ENCODE measurements around the gene BANF2. TPM values are rescaled to one million over a fixed set of nuclear protein-coding genes. Genes with fewer than 3 reads are reported as not detected.

BANF2 gene
- total RNA-seq, 2 experiments from 2014 or later: not detected

DNA sequence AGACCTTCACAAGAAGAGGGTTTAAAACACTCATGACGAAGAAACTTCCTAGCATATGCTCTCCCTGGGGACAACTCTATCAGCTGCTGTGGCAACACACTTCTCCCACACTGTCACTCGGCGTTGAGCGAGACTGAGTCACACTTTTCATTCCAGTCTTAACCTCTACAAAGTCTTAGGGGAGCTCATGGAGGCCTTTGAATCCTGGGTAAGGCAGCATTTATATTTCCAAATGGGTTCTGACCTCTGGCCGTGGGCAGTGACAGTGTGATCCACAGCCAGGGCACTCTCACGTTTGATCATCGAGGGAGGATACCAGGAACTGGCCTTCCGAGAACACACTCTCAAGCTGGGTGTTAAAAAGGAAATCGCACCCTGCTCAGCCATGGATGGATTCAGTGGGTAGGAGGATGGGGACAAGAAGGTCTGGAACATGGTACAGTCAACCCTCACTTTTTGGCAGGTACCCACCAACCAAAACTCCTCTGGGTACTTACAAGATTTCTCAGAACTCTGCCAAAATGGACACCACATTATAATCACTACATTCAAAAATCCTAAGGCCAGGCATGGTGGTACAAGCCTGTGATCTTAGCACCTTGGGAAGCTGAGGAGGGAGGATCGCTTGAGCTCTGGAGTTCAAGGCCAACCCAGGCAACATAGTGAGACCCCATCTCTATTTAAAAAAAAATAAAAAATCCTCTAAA, 37.3 kb upstream of the BANF2 start:
- ChIA-PET CTCF (interaction anchor here (0.9 kb wide), 1 partner anchor 11 kb away, joined by 3 read pairs; no protein-coding TSS in a partner anchor), POLR2A (no interaction called here)

DNA sequence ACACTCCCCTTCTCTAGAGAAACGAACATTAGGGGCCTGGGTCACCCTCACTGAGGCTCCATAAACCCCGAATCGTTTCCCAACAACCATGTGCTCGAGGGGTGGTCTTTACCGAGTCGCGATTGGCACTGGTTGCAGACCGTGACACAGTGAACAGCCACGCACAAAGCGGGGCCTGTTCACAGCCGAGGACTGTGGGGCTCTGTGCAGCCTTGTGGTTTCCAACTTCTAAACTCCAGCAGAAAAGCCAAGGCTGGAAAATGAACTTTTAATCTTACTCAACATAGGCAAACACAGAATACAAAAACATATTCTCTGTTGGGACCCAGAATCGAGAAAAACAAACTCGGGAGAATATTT, 36.7 kb upstream of the BANF2 start:
- POLR2A ChIA-PET: no interaction called here
- CTCF ChIA-PET: no interaction called here

DNA sequence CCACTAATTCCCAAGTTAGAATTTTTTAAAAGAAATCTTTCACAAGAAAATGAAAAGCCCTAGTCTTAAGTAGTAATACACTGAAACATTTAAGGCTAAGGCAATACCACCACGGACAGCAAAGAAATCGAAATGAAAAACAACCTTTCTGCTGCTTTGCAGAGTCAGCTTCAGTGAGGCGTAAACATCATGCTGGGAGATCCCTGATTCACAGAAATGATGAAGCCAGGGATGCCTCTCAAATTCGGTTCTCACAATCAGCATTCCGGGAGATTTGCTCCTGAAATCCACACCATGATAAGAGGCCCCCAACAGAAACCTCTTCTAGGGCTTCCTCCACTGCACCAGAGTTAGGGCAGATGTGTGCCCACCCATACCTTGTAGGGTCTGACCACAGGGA, 36.3 kb upstream of the BANF2 start:
- ChIA-PET CTCF (no interaction called here), POLR2A (no interaction called here)

DNA sequence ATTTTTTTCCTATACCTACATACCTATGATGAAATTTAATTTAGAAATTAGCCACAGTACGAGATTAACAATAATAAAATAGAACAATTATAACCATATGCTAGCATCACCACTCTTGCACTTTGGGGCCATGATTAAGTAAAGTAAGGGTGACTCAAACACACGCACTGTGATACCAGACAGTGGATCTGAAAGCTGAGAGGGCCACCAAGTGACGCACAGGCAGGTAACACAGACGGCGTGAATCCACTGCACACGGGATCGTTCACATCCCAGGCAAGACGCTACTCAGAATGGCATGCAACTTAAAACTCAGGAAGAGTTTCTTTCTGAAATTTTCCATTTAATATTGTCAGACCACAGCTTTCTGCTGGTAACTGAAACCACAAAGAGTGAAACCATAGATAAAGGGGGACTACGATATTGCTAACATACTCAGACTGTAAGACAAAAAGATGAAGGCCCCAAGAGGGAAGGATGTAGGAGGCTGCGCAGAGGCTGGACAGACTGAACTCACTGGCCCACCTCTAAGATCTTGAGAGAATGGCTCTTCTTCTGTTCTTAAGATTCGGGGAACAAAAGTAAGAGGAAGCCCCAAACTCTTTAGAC, 35.6 kb upstream of the BANF2 start:
- CTCF ChIA-PET: interaction anchor here (0.8 to 1.4 kb wide), 3 partner anchors 9 to 159 kb away, joined by 3 to 4 read pairs (median 3); no protein-coding TSS in a partner anchor
- POLR2A ChIA-PET: no interaction called here

DNA sequence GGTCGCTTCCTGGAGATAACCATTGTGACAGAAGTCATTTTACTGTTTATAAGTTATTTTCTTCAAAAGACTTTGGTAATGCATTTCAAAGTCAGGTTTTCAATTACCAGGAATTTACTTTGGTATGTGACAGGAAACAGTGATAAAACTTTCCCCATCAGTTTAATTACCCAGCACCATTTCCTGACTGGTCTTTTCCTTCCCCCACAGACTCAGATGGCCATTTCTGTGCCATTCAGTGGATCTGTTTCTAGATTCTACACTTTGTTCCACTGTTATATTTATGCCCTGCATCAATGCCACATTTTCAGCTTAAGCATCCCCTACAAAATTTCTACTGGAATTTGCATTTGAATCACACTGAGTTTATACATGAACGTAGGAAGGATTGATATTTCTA, 34.0 kb upstream of the BANF2 start:
- CTCF ChIA-PET: interaction anchor here (1.0 to 1.4 kb wide), 4 partner anchors 17 to 230 kb away, joined by 3 to 7 read pairs (median 4); partner anchors contain the start of gene RRBP1

DNA sequence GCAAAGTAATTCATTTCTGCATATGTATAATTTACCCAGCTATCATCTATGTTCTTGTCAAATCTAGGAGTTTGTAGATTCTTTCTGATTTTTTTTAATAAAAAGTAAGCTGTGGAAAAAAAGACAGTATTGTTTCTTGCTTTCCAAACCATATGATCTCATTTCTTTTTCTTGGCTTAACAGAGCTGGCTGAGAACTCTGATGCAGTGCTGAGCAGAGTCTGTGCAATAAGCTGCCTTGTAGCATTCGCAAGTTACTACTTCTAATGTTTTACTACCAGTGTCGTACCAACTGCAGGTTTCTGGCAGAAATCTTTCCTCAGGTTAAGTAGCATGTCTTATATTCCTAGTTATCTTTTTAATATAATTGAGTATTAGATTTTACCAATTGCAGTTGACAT, 33.3 kb upstream of the BANF2 start:
- CTCF ChIA-PET: interaction anchor here (1.2 kb wide), 1 partner anchor 16 kb away, joined by 7 read pairs; the partner anchor contains the start of gene RRBP1
- POLR2A ChIA-PET: interaction anchor here (0.7 kb wide), 1 partner anchor 95 kb away, joined by 4 read pairs; no protein-coding TSS in a partner anchor

More for the DNA sequence above, 34.0 kb upstream of the BANF2 start:
- POLR2A ChIA-PET: no interaction called here

DNA sequence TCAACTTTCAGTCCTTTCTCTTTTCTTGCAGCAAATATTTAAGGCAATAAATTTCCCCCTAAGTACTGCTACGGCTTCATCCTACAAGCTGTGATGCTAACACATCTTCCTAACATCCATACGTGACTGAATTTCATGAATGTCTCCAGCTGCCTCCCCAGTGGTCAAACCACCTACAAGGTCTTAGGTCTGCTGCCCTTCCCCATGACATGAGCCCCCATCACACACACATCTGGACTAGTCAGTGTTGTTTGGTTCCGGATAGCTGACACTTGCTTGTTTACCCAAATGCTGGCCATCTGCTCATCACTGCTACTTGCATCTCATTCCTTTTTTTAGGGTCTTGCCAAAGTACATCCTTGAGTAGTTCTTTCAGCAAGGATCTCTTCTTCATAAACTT, 32.3 kb upstream of the BANF2 start:
- ChIA-PET CTCF (interaction anchor here (1.1 kb wide), 1 partner anchor 15 kb away, joined by 3 read pairs; no protein-coding TSS in a partner anchor), POLR2A (no interaction called here)

DNA sequence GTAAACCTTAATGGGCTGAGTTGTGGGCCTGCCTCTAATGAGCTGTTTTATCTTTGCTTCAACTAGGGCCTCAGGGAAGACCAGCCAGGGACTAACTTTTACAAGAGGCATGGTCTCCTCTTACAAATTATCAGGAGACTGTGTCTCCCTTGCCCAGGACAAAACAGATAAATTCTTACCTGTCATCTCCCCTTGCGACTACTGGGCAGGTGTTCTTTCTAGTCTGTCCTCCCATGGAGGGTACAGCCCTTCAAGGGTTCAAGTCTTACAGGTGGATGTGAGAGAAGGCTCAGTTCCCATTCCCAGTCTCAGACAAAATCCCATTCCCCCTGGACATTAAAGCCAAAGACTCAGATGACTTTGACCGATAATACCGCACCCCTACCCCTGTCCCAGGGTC, 31.3 kb upstream of the BANF2 start:
- ChIA-PET CTCF (interaction anchor here (1.1 kb wide), 1 partner anchor 14 kb away, joined by 3 read pairs; no protein-coding TSS in a partner anchor), POLR2A (no interaction called here)

DNA sequence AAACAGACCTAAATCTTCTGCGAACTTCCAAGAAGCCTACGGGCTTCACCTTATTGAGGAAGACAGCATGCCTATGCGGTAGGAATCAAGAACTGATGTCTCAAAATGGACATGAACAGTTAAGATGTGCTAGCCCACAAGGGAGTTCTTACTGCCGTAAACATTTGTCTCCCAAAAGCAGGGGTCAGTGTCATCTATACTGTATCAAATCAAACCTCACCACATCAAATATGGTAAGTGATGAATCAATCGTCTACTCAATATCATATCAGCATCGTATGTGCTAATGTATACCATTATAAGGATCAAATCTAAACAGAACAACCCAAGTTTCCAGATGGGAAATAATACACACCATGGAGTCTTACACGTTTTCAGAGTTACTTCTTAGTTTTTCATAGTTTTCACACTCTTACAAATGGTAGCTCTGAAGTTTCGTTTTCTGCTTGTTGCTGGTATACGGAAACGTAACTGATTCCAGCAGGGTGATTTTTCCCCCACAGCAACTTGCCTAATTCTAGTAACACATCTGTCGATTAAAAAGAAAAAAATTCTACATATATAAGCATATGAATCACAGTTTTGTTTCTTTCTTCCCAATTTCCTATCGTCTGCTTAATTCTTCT, 30.3 kb upstream of the BANF2 start:
- ChIA-PET POLR2A (no interaction called here), CTCF (no interaction called here)

DNA sequence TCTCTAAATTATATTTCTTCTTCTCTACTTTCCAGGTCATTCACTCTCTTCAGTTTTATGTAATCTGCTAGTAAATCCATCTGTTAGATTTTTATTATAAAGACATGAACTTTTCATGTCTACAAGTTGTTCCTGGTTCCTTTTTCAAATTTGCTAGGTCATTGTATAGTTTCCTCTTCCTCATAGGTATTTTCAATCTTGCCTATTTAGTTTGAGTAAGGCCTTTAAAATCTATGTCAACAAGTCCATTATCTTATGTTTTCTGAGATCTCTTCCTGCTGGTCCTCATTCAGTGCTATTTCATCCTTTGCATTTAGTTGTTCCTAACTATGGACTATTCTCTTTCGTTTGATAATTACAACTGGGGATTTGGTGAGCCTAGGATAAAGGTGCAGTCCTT, 28.8 kb upstream of the BANF2 start:
- ChIA-PET CTCF (no interaction called here), POLR2A (no interaction called here)

DNA sequence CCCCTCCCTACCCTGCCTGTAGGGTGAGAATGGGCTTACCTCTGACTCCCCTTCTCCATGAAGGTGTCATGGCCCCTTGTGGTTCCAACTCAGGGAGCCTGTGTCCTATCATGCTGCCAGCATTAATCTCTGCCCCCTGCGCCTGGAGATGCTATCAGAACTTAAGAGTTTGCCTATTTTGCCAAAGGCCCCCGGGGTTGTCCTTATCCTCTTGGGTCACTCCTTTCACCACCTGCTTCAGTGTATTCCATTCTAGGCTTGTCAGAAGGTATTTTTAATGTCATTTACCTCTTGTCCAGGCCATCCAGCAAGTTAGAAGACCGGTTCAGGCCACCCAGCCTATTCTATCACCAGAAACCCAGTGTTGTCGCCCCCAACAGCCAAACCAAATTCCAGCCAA, 28.2 kb upstream of the BANF2 start:
- CTCF ChIA-PET: interaction anchor here (1.1 kb wide), 1 partner anchor 11 kb away, joined by 4 read pairs; the partner anchor contains the start of gene RRBP1
- POLR2A ChIA-PET: no interaction called here

DNA sequence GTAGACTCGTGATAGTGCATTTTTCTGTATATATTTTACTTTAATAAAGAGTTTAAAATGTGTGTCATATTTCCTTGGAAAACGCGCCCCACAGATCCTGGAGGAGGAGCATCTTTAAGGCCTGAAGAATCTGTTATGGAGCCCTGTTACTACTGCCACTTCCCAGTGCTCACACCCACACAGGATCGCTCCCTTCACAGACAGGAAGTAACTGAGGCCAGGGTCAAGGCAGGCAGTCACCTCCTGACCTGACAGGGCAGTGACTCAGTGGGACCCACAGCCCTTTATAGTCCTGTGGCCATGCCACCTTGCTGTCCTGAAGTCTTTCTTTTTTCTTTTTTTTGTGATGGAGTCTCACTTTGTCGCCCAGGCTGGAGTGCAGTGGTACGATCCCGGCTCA, 26.7 kb upstream of the BANF2 start:
- POLR2A ChIA-PET: no interaction called here
- CTCF ChIA-PET: no interaction called here

DNA sequence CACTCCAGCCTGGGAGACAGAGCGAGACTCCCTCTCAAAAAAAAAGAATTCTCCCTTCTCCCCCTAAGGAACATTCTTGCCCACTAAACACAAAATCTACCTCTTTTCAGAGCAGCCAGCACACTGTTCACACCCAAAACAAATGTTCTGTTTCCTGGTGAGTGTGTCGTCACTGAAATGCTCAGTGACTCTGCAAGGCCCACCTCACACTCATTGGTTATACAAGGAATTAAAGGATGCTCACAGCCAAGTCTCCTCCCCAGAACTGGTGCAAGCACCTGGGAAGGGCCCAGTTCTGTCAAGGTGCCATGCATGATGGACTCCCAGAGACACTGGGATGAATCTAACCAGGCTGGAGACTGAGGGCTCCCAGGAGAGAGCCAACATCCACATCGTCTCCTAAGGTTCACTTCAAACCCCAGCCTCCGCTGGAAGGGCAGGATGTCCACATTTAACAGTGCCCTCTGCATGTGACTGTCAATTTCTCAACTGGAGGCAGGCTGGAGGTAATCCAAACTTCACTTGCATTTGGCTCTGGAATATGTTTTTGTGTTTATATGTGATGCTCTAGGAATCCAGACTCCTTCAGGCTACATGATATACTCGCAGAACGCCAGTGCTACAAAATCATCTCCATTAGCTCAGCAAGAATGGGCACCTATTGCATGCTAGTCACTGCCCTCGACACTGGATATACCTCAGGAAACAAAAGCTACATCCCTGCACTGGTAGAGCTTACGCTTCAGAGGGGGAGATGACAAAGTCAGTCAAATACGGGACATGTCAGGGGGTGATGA, 24.8 kb upstream of the BANF2 start:
- CTCF ChIA-PET: interaction anchor here (0.6 kb wide), 1 partner anchor 138 kb away, joined by 3 read pairs; no protein-coding TSS in a partner anchor
- POLR2A ChIA-PET: no interaction called here

DNA sequence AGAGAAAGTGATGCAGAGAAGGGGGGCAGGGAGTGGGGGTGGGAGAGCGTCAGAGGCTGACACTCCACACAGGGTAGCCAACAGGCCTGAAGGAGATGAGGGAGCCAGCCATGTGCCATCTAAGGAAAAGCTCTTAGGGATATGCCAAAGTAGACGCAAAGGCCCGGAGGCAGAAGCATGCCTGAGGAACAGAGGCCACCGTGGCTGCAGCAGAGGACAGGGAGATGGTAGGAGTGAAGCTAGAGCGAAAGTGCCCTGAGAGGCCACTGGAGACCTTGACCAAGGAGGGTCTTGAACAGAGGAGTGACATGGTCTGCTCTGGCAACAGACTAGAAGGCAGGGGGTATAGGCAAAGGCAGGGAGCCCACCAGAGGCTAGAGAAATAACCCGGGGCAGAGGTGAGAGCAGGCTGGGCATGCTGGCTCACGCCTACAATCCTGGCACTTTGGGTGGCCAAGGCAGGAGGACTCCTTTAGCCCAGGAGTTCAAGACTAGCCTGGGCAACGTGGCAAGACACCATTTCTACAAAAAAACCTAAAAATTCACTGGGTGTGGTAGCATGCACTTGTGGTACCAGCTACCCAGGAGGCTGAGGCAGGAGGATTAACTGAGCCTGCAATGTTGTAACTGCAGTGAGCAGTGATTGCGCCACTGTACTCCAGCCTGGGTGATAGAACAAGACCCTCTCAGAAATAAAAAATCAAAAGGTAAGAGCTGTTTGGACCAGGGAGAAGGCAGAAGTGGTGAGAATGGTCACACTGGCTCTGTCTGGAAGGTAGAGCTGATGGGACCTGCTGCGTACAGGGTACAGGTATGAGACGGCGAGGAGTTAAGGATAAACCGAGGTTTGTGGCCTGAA, 24.0 kb upstream of the BANF2 start:
- ChIA-PET CTCF (interaction anchor here (0.6 kb wide), 1 partner anchor 139 kb away, joined by 3 read pairs; no protein-coding TSS in a partner anchor), POLR2A (interaction anchor here (0.6 kb wide), 1 partner anchor 110 kb away, joined by 4 read pairs; no protein-coding TSS in a partner anchor)

DNA sequence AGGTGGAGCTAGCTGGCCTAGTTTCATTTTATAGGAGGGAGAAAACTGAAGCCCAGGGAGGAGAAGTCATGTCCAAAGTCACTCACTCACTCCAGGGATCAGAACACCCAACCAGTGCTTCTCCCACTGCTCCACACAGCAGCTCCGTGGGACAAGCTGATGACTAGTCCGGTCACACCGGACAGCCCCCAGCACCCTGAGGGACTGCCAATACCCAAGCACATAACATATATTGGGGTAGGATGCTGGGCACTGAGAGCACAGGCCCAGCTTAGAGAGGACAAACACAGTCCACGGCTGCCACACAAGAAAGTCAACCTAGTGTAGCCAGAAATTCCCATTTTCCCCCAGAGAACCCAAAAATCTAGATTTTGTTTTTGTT, 23.4 kb upstream of the BANF2 start:
- ChIA-PET POLR2A (interaction anchor here (0.6 kb wide), 1 partner anchor 110 kb away, joined by 4 read pairs; no protein-coding TSS in a partner anchor), CTCF (no interaction called here)

DNA sequence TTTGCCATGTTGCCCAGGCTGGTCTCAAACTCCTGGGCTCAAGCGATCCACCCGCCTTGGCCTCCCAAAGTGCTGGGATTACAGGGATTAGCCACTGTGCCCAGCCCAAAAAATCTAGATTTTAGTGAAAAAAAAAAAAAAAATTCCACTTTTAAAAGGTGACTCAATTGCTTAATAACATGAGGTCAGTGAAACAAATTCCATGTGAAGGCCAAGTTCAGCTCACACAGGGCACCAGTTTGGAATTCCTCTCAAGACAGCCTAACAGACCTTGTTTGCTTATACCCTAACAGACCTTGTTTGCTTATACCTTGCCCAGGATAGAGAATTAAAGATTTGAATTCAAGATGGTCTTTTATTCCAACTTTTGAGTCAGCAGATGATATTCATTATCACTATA, 22.8 kb upstream of the BANF2 start:
- ChIA-PET POLR2A (no interaction called here), CTCF (interaction anchor here (1.1 kb wide), 1 partner anchor 221 kb away, joined by 3 read pairs; no protein-coding TSS in a partner anchor)

DNA sequence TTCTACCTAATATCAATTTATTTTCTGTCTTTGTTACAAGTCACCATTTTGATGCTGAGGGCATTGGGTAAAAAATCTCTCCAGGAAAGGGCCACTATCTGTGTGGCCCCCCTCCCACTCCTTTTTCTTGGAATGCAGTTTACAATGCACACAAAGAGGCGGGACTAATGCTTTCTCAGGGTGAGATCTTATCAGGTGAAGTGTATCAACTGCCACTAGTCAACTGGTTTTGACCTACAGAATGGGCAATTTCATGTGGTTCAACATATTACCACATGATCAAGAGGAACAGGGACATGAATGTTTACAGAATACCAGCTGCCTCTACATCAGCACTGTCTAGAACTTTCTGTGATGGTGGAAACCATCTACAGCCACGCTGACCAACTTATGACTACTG, 21.5 kb upstream of the BANF2 start:
- ChIA-PET CTCF (interaction anchor here (1.0 to 1.3 kb wide), 3 partner anchors 142 to 220 kb away, joined by 3 read pairs; no protein-coding TSS in a partner anchor), POLR2A (no interaction called here)

DNA sequence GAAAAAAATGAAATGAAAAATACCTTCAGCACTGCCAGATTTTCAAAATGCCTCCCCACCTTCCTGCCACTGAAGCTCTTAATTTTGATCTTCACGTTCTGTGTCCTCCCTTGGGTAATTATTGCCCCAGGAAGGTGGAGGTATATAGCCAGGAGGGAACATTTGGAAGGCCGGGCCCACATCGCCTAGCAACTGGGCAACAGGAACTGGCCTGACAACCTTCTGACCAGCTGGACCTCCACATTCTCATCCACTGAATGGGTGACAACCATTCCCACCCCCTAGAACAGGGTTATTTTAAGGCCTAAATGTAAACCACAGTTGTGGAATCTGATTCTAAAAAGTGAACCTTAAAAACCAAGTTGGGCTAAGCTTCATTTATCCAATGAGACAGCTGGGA, 20.9 kb upstream of the BANF2 start:
- ChIA-PET POLR2A (no interaction called here), CTCF (interaction anchor here (1.0 to 1.3 kb wide), 2 partner anchors 142 to 217 kb away, joined by 3 read pairs; no protein-coding TSS in a partner anchor)
